Dedifferentiated amniotic fluid mesenchymal stem cell (primary cell): ENCODE measurements around the gene NMNAT1.
"Not testable (repeated sequence)": the region's sequence is repeated elsewhere in the genome, so short reads cannot be mapped to it uniquely, and the experiment has no call there.

Experiments
- DNase-seq: peaks from one replicate; pipeline ENCODE4 v3.0.0-alpha.2; 2016; ENCODE audit errors: extremely low spot score

The NMNAT1 gene

DNA sequence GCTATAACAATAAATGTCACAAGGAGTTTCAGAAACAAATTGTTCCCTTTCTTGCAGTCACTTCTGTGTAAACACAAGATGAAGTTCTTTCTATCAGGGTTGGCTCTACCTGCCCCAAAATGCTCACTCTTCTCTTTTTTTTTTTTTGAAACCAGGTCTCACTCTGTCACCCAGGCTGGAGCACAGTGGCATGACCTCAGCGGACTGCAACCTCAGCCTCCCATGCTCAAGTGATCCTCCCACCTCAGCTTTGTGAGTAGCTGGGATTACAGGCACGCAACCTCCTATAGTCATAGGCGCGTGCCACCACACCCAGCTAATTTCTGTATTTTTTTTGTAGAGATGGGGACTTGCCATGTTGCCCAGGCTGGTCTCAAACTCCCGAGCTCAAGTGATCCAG lies 22.7 kb upstream of the NMNAT1 start:
- DNase-seq = no peak

DNA sequence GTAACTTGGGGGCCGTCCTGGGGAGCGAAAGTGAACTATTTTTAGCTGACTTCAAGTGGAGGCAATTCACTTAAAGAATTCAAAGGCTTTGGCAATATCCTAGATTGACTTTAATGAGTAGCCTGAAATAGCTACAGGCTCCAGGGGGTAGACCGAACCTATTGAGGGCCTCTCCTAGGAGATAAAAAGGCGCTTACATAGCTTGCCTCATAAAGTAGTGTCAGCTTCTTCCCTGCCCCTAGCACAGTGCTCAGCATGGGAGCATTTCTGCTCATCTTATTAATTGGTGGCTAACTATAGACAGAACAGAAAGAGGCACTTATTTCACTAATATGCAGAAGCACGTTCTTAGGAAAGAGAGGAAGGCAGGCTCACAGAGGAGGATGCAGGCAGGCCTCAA lies 20.9 kb upstream of the NMNAT1 start:
- DNase-seq = no peak

DNA sequence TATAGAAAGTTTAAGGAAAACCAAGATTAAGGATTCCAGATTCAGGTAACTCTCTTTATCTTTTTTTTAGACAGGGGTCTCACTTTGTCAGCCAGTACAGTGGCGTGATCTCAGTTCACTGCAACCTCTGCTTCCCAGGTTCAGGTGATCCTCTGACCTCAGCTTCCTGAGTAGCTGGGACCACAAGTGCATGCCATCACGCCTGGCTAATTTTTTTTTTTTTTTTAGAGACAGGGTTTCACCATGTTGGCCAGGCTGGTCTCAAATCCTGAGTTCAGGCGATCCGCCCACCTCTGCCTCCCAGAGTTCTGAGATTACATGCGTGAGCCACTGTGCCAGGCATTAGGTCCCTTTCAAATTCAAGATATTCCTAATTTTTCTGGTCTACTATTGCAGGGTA lies 16.0 kb upstream of the NMNAT1 start:
- DNase-seq = no peak

DNA sequence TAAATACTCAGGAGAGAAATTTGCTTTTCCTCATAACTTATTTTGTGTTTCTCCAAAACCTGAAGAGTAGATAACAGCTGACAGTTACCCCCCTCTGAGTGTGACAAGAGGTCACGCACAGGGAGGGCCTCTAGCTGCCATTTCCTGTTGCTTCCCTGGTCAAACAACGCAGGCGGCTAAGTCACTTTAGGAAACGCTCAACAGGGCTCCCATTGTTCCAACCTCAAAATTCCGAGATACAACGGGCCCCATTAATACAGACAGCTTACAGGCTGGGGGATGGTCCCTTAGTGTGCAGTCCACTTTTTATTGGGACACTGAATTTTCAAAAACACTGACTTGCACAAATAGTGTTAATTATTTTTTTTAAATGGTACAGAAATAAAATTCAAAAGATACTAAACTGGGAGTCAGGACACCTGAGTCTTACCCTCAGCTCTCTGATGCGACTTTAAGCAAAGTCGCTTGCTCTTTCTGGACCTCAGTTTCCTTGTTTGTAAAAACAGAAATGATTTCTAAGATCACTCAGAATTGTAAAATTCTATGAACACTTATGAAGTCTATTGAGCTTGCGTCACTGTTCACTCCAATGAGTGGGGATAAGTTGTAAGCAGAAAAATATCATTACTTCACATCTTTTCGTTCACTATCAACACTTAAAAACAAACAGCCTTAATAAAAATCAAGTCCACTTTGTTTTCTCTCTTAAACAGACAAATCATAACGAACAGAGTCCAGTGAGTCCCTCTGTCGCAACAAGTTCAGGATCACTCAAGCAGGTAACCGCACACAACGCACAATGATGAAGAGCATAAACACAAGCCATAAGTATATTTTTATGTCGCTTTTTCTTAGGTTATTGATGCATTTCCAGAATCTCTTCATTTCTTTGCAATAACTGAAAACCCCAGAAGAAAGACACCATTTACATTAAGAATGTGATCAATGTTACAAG lies 13.6 kb upstream of the NMNAT1 start:
- no peak for DNase-seq

DNA sequence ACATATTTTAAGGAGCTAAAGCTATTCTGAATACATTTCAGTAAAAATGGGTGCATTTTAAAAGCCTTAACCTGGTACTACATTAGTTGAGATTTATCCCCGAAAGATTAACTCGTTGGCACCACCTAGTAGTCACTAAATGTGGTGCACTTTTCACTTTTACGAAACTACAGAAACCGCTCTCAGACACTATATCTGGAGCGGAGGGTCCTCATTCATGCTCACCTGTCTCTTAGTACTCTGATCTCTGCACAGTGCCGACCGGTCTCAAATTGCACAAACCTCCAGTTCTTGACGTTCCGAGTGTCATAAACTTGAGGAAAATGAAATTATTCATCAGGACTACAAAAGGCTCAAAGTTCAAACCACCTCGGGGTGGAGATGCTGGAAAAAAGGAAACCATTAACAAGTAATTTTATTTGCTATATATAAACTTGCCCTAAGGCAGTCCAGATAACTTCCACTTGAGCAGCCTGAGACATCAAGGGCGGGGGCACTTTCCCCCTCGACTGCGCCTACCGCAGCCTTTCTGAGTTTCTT lies 806 bp upstream of the NMNAT1 start:
- DNase-seq = peak; percentile 61

DNA sequence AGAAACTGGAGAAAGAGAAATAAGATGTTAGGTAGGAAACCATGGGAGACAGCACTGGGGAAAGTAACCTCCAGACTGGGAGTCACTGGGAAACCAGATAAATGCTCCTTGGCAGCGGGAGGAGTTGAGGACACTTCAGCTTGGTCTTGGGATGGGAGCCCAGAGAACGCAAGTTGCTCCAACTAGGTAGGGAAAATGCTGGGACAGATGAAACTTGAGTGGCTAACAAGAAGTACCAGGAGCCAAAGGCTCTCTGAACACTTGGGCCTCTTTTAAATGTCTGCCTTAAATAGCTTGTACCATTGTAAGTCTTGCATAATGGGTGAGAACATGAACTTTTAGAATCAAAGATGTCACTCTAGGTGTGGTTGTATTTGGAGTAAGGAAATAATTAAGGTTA lies 3.0 kb downstream of the NMNAT1 start:
- DNase-seq = no peak

DNA sequence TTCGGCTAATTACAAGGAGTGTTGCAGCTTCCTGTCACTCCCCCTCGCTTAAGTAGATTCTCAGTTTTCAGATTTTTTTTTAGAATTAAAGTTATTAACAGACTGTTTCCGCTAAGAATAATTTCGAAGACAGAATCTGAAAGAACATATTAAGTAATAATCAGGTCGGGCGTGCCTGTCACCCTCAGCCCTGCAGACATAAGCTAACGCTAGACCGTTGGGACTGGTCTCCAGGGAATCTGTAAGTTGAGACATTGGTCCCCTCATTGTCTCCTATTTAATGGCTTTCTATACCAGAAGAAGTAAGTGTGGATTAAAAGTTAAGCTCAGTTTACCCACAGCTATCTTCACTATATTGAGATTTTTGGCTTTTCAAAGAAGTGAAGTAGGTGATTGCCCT lies 14.5 kb downstream of the NMNAT1 start:
- no peak for DNase-seq

DNA sequence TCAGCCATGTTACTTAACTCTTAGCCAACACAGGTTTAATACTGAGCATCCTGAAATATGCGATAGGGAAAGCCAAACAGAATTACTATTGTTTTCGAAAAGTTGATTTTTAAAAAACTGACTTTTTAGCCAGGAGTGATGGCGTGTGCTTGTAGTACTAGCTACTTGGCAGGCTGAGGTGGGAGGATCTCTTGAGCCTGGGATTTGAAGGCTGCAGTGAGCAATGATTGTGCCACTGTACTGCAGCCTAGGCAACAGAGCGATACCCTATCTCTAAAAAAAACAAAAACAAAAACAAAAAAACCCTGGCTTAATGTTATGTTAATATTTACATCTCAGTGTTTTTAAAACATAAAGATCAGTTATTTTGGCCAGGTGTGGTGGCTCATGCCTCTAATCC lies 16.7 kb downstream of the NMNAT1 start:
- no peak for DNase-seq

DNA sequence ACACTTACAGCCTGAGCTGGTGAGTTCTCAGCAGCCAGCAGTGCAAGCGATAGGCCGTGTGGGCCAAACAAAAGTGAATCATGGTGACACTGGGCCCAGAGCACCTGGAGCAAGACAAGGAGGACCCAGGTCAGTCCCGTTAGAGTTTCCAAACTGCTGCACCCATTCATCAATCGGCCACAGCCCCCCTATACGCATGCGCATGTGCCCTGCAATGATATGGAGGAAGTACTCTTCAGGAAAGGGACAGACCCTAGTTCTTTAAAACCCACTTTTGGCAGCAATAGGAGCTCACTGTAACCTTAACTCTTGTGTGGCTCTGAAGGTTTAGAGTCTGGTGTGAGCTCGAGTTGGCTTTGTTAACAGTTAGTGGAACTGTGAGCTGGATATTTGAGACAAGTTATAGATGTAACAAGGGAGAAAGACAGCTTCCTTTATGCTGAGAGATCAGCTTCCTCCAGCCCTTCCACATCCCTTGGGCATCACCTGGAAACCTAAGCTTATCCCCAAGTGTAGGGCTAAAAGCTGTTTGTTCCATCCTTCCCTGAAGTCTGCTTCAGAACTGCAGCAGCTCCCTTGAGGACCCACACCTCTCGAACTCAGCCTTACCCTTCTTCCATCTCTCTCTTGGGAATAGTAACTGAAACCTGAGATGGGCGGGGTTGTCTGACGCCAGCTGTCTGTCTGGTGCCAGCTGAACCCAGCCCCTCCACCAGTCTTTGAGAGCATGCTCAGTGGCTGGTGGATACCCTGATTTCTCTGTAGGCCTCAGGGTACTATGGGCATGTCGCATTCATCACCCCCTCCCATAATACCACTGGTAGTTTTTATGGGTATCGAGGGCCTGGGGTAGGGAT lies 17.7 kb downstream of the NMNAT1 start:
- DNase-seq = no peak

DNA sequence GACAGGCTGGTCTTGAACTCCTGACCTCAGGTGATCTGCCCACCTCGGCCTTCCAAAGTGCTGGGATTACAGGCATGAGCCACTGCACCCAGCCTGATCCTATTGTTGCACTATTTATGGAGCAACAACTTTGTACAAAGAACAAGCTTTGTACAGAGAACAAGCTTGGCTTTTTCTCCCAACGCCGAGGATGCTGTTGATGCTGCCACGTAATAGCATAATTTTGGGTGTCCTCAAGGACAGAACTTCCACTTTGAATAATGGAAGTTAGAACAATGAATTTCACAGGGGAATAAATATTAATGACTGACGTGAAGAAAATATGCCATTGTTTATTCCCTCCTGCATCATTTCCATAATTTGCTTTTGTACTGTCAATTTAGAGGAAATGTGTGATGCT lies 41.0 kb downstream of the NMNAT1 start:
- no peak for DNase-seq

DNA sequence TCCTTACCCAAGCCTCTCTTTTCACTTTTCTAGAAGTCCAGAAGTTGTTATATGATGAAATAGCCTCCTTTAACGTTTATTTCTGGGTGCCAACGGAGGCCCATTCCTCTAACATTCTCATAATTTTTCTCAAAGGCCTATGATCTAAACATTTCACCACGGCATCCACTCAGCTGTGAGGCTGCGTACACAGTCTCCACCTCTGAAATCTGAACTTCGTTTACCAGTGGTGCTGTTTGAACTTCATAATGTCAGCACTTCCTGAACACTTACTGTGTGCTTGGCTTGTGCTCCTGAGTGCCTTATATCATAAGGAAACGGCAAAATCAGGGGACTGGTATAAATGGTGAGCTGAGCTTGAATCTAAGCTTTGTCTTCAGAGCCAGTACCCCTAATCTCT lies 41.7 kb downstream of the NMNAT1 start:
- DNase-seq = no peak

DNA sequence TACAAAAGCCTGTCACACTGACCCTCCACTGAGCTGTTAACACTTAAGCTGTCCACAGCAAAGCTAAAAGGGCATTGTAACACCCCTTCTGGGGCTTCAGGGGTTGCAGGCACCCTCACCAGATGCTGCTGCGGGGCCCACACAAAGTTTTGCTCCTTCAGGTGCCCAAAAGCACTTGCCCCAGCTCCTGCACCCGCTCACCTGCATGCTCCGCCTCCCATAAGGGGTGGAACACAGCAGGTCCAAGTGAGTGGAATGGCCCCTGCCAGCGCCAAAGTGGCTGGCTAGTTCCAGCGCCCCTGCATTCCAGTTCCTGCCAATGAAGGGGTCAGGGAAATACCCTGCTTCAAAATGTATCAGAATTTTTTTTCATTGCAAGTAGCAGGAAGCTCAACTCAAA lies 46.5 kb downstream of the NMNAT1 start:
- DNase-seq = no peak

DNA sequence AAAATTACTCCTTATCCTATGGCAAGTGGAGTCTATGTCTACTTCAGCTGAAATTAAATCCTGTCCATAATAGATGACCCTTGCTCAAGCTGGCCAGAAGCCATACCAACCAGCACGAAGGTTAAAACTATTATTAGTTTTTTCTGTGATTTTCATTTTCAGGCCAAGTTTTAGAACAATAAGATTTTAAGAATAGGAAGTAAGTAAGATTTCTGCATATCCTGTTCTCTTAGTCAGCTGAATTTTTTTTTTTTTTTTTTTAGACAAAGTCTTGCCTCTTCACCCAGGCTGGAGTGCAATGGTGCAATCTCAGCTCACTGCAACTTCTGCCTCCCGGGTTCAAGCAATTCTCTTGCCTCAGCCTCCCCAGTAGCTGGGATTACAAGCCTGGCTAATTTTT lies 47.7 kb downstream of the NMNAT1 start:
- no peak for DNase-seq

DNA sequence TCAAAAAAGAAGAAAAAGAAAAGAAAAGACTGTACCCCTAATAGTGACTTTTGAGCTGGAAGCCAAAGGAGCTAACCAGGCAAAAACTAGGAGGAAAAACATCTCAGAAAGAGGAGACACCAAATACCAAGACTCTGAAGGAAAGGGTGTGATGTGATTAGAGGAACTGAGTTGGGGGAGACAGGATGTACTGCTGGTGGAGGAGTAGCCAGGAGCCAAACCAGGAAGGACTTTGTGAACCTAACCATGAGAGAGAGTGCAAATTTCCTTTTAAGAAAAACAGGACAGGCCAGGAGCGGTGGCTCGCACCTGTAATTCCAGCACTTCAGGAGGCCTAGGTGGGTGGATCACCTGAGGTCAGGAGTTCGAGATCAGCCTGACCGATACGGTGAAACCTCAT lies 49.6 kb downstream of the NMNAT1 start:
- no peak for DNase-seq

DNA sequence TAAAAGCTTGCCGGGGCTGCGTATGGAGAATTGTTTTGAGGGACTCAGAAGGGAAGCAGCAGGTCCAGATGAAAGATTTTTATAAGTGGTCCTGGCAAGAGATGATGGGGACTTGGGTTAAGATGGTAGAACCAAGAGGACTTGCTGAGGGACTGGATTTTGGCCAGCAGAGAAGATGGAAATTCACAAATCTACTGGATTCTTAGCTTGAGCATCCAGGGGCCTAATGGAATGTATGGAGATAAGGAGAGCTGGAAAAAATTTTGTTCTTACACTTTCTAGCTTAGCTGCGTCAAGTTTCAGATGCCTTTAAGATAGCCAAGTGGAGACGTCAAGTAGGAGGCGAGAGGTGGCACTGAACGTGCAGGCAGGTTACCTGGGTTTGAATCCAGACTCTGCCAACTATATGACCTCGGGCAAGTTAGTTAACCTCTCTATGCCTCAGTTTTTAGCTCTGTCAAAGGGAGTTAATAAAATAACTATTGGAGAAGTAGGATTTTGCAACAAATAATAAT lies 50.3 kb downstream of the NMNAT1 start:
- no peak for DNase-seq

DNA sequence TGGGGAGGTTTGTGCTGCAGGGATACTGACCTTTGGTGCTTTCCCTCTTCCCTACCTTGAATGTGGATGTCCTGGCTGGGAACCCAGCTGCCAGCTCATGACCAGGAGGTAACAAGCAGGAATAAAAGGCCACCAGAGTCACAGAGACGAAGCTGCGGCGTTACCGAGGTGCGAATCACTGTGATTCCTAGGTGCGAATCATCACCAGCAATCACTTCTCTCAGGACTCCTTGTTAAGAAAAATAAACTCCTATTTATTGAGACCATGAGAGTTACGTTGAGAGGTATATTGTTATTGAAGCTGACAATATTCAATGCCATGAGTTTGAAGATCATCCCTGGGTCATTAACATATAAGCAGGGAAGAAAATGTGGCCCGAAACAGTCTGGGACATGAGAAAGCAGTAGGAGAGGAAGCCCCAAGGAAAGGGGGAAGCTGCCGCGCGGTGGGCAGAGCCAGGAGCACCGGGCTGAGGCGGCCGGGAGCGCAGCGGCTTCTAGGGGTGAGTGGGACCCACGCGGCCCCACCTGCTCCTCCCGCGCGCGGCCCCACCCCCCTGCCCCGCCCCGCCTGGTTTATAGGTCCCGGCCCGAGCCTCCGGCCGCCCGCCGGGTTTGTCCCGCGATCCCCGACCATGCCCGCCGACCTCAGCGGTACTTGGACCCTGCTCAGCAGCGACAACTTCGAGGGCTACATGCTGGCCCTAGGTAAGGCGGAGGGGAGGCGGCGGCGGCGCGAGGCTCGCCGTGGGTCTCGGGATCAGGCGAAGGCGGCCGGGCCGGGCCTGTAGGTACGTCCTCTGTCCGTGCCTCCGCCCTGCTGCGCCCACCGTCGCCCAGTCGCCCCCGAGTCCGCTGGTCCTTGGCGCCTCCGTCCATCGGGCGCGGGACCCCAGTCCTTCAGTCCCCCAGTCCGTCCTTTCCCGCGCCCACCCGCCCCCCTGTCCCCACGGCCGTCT lies 53.6 kb downstream of the NMNAT1 start, which contains the start of gene RBP7:
Gene RBP7, plus strand, starts transcription at position 605 of the 959 bp plus-strand sequence. Its CDS starts 31 bp downstream, at position 636.
- DNase-seq = no peak

DNA sequence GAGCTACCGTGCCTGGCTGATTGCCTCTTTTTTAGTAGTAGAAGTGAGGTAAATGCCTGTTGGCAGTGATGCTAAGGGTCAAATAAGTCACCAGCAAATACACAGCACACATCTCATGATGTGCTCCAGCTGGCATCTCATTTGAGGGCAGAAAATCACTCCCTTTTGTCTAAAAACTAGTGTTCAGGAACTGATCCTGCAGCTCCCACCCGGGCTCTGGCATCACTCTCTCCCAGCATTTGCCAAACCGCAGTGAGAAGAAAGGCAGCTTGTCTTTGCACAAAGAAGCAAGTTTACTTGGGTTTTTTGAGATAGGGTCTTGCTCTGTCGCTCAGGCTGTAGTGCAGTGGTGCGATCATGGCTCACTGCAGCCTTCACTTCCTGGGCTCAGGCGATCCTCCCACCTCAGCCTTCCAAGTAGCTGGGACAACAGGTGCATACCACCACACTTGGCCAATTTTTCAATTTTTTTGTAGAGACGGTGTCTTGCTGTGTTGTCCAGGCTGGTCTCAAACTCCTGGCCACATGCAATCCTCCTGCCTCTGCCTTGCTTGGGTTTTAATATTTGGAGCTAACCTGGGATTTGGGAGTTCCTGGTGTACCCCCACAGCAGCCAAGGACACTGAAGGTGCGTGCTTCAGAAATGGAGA lies 57.9 kb downstream of the NMNAT1 start:
- DNase-seq = no peak

DNA sequence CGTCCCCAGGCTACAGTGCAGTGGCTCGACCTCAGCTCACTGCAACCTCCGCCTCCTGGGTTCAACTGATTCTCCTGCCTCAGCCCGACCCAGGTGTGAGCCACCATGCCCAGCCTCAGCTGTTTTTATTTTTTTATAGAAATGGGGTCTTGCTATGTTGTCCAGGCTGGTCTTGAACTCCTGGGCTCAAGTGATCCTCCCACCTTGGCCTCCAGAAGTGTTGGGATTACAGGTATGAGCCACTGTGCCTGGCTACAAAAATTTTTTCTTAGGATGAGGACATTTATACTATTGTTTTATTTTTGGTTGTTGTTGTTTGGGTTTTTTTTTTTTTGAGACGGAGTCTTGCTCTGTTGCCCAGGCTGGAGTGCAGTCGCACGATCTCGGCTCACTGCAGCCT lies 62.0 kb downstream of the NMNAT1 start:
- not testable (repeated sequence) for DNase-seq

DNA sequence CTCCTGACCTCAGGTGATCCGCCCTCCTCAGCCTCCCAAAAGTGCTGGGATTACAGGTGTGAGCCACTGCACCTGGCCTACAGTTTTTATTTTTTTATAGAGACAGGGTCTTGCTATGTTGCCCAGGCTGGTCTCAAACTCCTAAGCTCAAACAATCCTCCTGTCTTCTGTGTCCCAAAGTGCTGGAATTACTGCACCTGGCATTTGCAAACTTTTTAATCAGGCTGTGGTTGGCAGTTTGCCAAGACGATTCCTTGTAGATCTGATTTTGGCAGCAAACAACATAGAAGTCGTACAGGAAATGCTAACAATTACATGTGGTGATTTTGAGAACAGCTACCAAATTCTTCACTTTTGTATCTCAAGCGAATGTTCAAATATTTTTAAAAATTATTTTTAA lies 63.9 kb downstream of the NMNAT1 start:
- DNase-seq = no peak

DNA sequence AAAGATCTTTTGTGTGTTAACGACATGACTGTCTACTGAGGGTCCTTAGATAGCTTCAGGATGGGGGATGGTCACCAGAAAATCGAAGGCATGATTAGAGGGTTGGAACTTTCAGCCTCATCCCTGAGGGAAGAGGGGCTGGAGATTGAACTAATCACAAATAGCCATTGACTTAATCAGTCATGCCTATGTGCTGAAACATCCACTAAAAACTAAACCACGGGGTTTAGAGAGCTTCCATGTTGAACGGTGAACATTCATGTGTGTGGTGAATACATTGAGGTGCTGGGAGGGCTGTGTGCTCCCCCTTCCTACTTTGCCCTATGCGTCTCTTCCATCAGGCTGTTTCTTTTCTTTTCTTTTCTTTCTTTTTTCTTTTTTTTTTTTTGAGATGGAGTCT lies 70.7 kb downstream of the NMNAT1 start:
- DNase-seq = no peak

DNA sequence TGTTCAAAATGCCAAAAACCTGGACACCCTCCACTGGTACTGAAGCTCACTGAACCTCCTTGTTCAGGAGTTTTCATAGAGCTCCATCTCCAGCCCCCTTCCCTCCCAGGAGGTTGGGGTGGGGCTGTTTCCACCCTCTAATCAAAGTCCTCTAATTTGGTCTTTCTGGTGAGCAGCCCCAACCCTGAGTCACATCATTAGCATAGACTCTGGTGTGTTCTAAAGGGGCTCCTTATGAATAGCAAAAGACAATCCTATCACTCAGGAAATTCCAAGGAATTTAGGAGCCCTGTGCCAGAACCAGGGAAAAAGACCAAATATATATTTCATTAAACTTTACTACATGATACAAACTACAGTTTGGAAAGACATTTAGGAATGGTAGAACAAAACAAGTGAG lies 76.3 kb downstream of the NMNAT1 start:
- DNase-seq = no peak
